Thyroid gland (tissue), 4 donors: ENCODE results near the gene TERT.

Source experiments
- CTCF ChIP-seq, 6 experiments: fragments of 200-600 bp in 3 of 6; fragments of 450-650 bp in 3 of 6; sonication (generic) in 3 of 6; IDR thresholded peaks; one replicate each; pipeline ENCODE4 v1.5.1; 2016 to 2019; ENCODE audit warnings: antibody characterized with exemption in 6 of 6, mild to moderate bottlenecking in 2 of 6, inconsistent platforms in 1 of 6, moderate library complexity in 1 of 6
- POLR2A ChIP-seq, 2 donors: fragments of 450-650 bp; IDR thresholded peaks; one replicate each; pipeline ENCODE4 v1.6.1; 2017; ENCODE audit warnings: antibody characterized with exemption in 2 of 2, mild to moderate bottlenecking in 2 of 2, moderate library complexity in 1 of 2

- TF ChIP-seq CTCF (IDR thresholded peaks at IDR 0.05) = no peak
- TF ChIP-seq POLR2A (IDR thresholded peaks at IDR 0.05) = no peak
Measured at GRCh38 chr5:1254196-1254595, 40.7 kb downstream of the TERT start.
